ENCODE data around the gene BANF2.

The BANF2 gene

DNA sequence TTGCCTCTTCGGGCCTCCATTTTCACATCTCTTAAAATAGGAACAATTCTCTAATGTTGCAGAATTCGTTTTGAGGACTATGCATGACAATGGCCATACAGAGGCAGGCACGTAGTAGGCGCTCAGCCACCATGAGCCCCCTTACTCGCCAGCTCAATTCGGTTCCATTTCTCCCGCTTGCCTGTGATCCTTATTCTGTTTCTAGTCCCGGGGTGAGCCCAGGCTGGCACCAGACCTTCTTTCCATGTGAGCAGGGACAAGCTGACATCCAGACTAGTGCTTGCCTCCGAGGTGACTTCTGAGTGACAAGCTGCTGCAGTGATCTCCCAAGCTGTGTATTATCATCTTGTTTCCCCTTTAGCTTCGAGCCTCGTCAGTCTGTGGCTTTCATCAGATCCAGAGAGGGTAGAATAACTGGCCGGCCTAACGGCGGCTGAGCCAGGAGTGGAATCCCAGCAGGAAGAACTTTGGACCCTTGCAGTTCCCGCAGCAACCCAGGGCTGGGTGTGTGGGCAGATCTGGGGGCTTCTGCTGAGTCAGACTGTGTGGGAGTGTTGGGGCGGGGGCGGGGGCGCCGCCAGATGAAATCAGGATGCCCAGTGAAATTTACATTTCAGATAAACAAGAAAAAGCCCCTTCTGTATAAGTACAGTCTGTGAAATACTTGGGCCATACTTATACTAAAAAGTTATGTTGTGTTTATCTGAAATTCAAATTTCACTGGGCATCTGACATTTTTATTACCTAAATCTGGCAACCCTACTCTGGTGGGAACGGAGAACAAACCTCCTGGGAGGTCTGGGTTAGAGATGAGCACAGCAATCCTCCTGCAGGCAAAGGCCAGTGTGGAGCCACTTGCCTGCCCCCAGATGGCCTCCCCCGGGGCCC, 10.9 kb downstream of the BANF2 start:
- DNase-seq (ENCODE audit: low spot score) = no peak

GRCh38 chr20:17711267-17711627, 11.5 kb downstream of the BANF2 start:
- no peak for DNase-seq (ENCODE audit: low spot score)

DNA sequence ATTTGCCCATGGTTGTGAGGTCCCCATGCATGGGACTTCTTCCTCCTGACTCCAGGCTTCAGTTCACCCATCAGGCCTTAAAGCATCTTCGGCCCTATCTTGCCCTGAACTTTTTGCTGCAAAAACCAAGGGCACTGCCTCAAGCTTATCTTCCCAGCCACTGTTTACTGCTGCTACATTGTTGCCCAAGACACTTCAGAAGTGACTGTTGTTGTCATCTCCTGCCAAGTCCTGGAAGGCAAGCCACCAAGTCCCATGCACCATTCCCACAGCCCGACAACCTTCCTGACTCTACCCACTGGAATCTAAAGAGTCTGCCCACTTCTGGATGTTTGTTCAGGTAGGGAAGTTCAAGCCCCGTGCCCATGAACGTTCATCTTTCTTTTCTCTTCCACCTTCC, 12.4 kb downstream of the BANF2 start:
- DNase-seq (ENCODE audit: low spot score) = no peak

DNA sequence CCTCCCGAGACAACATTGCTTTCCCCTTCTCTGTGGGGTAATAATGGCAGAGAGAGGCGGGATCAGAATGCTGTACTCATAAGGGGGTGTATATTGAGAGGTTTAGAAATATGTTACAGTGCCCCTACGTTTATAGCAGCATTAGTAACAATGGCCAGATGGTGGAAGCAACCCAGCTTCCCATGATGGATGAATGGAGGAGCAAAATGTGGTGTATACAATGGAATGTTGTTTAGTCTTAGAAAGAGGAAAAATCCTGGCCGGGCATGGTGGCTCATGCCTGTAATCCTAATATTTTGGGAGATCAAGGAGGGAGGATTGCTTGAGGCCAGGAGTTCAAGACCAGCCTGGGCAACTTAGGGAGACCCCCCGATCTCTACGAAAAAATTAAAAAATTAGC, 12.9 kb downstream of the BANF2 start:
- no peak for DNase-seq (ENCODE audit: low spot score)

- peak; percentile 6 for DNase-seq (ENCODE audit: low spot score)
Measured at GRCh38 chr20:17714597-17714996, 14.8 kb downstream of the BANF2 start.

DNA sequence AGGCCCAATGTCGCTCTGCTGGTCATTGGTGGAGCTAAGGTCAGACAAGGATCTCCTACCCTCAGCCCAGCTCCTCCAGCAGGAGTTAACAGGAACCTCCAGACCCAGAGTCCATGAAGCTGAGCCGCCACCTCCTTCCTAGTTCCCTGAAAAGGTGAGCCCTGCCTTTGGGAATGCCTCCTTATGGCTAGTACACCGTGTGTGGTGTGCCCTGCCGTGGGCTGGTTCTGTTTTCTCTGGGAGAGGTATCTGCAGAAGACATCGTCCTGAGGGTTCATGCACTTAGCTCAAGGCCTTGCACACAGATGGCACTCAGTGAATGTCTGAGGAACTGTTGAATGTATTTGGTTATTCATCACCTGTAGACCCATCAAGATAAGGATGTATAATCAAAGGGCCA, 15.3 kb downstream of the BANF2 start:
- DNase-seq (ENCODE audit: low spot score) = no peak

- no peak for DNase-seq (ENCODE audit: low spot score)
Measured at GRCh38 chr20:17716331-17716730, 16.6 kb downstream of the BANF2 start.

- no peak for DNase-seq (ENCODE audit: low spot score)
Measured at GRCh38 chr20:17720755-17721154, 21.0 kb downstream of the BANF2 start.

- DNase-seq (ENCODE audit: low spot score) = no peak
Measured at GRCh38 chr20:17721802-17722486, 22.2 kb downstream of the BANF2 start.

DNA sequence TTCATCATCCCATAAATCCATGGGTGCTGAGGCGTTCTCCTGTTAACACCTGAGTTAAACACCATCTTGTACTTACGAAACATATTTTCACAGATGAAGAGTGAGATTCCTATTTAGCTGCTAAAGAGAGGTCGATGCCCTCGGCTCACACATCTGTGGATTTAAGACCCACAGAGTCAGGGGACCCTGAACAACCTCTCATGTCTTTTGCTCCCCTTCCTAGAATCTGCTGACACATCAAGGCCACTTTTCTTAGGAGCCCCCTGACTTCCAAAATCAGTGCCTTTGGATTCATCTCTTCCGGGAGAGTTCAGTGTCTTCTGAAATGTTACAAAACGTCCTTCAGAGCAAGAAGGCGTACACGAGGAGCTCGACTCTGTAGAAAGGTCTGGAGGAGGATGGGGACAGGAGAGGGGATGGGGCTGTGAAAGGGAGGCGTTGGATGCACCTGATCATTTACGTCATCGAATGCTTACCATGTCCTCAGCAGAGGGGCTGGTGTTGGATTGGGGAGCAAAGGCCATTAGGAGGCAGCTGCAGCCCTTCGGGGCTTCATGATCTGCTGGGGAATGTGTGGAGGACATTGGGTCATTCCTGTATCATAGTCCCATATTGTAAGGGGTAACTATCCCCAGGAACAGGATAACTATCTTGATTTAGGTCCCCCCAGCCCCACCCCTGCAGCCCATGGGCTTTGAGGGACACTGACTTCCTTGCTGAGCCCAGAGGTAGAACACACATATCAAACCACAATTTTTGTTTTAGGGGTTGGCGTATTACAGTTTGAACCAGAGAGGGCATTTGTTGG, 22.9 kb downstream of the BANF2 start:
- no peak for DNase-seq (ENCODE audit: low spot score)

GRCh38 chr20:17723301-17723691, 23.5 kb downstream of the BANF2 start:
- DNase-seq (ENCODE audit: low spot score) = no peak

DNA sequence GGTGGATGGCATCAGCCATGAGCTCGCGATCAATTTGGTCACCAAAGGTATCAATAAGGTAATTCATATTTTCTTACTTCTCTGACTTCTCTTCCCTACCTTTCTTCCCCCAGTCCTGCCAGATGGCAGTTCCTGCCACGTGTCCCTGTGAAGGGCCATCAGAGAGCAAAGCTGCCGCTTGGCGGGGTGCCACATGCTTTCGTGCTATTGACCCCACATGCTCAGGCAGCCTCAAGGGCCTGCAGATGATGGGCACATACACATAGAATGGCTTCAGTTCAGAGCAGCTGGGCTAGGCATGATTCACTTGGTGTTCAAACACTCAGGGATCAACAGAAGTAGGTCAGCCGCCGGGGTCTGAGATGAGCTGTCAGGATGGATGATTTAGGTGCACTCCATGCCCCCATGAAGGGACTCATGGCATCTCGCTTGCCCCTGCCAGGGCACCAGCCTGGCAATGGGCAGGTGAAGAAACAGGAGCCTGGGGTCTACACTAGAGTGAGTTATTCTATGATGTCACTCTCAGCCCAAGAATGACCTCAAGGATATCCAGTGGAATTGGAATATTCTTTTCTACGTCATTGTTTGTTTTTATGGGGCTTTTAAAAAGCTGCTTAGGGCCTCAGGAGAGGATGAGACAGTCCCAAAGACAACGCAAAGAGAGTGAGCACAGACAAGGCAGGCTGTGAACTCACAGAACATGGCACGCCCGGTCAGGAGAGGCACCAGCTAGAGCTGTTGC, 25.5 kb downstream of the BANF2 start:
- no peak for DNase-seq (ENCODE audit: low spot score)

DNA sequence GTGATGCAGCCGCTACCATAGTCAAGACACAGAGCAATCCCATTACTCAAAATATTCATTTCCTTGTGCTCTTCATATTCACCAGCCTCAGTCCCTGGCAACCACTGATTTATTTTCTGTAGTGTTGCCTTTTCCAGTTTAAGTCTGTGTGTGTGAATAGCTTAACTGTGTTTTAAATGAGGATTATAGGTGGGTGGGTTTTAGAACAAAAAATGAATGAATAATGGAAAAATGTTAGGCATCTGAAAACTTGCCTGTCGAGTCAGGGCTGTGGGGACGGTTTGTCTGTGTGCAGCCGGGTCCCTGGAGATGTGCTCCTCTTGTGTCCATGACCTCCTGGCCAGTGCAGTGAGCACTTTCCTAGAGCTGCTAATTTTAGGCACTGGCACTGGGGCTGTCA, 27.1 kb downstream of the BANF2 start:
- DNase-seq (ENCODE audit: low spot score) = no peak

DNA sequence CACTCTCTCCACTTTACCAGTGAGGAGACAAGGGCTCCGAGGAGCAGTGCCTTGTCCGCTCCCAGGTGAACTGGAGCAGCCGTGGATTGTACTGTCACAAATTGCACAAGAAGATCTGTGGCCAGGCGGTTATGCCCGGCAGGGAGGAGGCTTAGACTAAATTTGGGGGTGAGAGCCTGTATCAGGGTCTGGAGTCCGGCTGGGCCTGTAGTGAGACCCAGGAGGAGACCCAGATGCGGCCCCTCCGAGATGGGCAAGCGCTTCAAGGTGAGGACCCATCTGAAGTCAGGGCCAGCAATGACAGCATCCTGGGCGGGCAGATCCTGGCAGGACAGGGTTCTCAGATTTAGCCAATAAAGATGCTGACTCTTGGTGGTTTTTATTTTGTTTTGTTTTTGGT, 27.6 kb downstream of the BANF2 start:
- DNase-seq (ENCODE audit: low spot score) = no peak

DNA sequence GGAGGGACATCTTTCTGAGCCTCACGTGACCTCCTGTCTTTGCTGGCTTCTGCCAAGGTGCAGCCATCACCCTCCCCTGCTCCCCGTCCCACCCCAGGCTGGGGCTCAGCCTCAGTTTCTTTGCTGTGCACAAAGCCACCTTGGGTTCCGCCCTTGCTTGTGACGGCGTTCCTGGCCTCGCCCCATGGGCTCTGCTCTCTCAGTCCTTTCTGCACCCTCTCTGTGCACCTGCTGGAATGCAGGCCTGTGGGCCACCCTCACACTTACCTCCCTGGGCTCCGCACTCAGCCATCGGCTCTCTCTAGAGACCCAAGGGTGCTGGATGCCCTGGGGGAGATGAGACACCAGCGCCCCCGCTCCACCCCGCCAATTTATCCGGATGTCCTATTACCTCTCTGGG, 28.3 kb downstream of the BANF2 start:
- no peak for DNase-seq (ENCODE audit: low spot score)

- DNase-seq (ENCODE audit: low spot score) = no peak
Measured at GRCh38 chr20:17730071-17730470, 30.3 kb downstream of the BANF2 start.

GRCh38 chr20:17731233-17731632, 31.5 kb downstream of the BANF2 start:
- no peak for DNase-seq (ENCODE audit: low spot score)

- no peak for DNase-seq (ENCODE audit: low spot score)
Measured at GRCh38 chr20:17732907-17733521, 33.2 kb downstream of the BANF2 start.

DNA sequence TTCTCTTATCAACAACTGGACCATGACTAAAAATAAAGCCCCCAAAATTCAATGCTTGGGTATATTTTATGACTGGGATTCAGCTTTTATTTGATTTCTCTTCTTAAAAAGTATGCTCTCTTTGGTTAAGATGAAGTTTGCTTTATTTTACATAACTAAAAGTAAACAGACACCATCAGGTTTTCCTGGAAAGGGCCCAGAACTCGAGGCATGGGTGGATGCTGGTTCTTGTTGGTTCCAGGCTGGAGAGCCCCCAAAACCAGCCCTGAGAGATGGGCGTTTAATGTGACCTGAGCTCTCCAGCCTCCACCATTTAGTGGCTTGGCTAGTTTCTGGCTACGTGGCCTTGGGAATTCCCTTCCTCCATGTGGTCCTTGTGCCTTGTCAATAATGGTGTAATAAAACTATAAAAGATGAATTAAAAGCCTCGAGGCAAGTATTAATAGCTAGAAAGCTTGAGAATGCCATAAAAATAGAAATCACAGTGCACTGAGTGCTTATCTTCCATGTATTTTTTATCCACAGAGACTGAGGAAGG, 34.1 kb downstream of the BANF2 start:
- no peak for DNase-seq (ENCODE audit: low spot score)

DNA sequence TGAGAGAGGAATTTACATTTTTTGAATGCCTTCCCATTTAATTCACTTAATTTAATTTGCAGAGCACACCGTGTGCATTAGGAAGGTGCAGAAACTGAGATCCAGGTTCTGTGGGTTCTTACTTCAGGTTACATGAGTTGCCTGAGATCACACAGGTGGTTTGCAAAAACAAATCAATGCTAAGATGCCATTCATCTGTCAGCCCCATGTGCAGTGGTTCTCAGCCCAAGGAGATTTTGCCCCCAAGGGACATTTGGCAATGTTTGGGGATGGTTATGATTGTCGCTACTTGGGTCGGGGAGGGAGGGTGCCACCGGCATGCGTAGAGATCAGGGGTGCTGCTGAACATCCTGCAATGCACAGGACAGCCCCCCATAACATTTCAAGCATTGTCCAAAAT, 34.6 kb downstream of the BANF2 start:
- no peak for DNase-seq (ENCODE audit: low spot score)

DNA sequence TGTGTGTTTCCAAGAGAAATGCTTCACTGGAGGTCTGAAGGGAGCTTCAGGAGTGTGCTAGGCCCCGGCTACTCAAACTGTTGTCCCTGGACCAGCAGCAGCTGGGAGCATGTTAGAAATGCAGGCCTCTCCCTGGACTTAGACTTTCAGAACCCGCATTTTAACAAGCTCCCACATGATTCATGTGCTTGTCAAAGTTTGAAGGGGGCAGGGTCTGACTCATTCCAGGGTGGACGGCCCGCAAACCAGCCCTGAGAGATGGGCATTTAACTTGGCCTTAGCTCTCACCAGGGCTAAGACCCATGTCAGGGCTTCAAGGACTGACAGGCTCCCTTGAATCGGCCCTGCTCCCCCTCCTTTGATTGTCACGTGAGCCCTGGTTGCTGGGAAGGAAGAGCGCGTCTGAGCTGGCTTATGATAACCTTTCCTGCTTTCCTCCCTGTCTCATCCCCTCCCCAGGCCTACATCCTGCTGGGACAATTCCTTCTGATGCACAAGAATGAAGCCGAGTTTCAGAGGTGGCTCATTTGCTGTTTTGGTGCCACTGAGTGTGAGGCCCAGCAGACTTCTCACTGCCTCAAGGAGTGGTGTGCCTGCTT, 35.5 kb downstream of the BANF2 start:
- DNase-seq (ENCODE audit: low spot score) = no peak
